GM18517 (cell line): Measurements from ENCODE around the gene NAAA.
"Not testable (repeated sequence)": the region's sequence is repeated elsewhere in the genome, so short reads cannot be mapped to it uniquely, and the experiment has no call there.

Experiments
- ATAC-seq: cut with Tn5 transposase; IDR thresholded peaks from one replicate; pipeline ENCODE4 v1.9.1; 2021; ENCODE audit warnings: mild to moderate bottlenecking, moderate library complexity; ENCODE audit not compliant: unreplicated experiment

NAAA gene

GRCh38 chr4:75920327-75920726 lies 20.5 kb downstream of the NAAA start:
- no peak for ATAC-seq

- ATAC-seq: no peak
Measured at GRCh38 chr4:75919920-75920319, 20.9 kb downstream of the NAAA start.

- ATAC-seq: peak; percentile 74
Measured at GRCh38 chr4:75916091-75916661, 24.6 kb downstream of the NAAA start.

GRCh38 chr4:75912968-75913367 lies 27.8 kb downstream of the NAAA start:
- no peak for ATAC-seq

GRCh38 chr4:75910831-75911230 lies 30.0 kb downstream of the NAAA start:
- ATAC-seq: not testable (repeated sequence)

- ATAC-seq: no peak
Measured at GRCh38 chr4:75909405-75909804, 31.4 kb downstream of the NAAA start.

GRCh38 chr4:75908555-75908954 lies 32.3 kb downstream of the NAAA start:
- ATAC-seq: no peak

- ATAC-seq: no peak
Measured at GRCh38 chr4:75907966-75908365, 32.8 kb downstream of the NAAA start.

- ATAC-seq: no peak
Measured at GRCh38 chr4:75904076-75904475, 36.7 kb downstream of the NAAA start.

GRCh38 chr4:75902352-75902751 lies 38.5 kb downstream of the NAAA start, which contains the start of gene PPEF2:
Gene PPEF2 (minus strand): TSS chr4:75902452. CDS start chr4:75896325, 6,127 bp downstream.
- no peak for ATAC-seq

- no peak for ATAC-seq
Measured at GRCh38 chr4:75898536-75898935, 42.3 kb downstream of the NAAA start.

- no peak for ATAC-seq
Measured at GRCh38 chr4:75895744-75896314, 45.0 kb downstream of the NAAA start.

GRCh38 chr4:75892508-75892907 lies 48.3 kb downstream of the NAAA start:
- no peak for ATAC-seq

GRCh38 chr4:75891611-75892010 lies 49.2 kb downstream of the NAAA start:
- no peak for ATAC-seq

GRCh38 chr4:75889537-75890199 lies 51.1 kb downstream of the NAAA start:
- ATAC-seq: no peak

- ATAC-seq: no peak
Measured at GRCh38 chr4:75886104-75886503, 54.7 kb downstream of the NAAA start.

GRCh38 chr4:75881476-75881875 lies 59.3 kb downstream of the NAAA start:
- ATAC-seq: no peak

- no peak for ATAC-seq
Measured at GRCh38 chr4:75880278-75880677, 60.5 kb downstream of the NAAA start.

- no peak for ATAC-seq
Measured at GRCh38 chr4:75878246-75878756, 62.5 kb downstream of the NAAA start.

GRCh38 chr4:75876218-75876617 lies 64.6 kb downstream of the NAAA start:
- ATAC-seq: no peak

- ATAC-seq: no peak
Measured at GRCh38 chr4:75869100-75869499, 71.7 kb downstream of the NAAA start.

GRCh38 chr4:75867130-75867529 lies 73.7 kb downstream of the NAAA start:
- no peak for ATAC-seq
